Epithelial cell of proximal tubule (primary cell): ENCODE measurements around the gene KCNJ14. TPM values are rescaled to one million over a fixed set of nuclear protein-coding genes. Genes with fewer than 3 reads are reported as not detected.
A peak's percentile ranks its signal among the peaks of the same experiment; 100 is the strongest.

Experiments used
- DNase-seq: peaks from one replicate; pipeline ENCODE4 v3.0.0-alpha.2; 2011; ENCODE audit warnings: low read depth
- H3K4me3 ChIP-seq: 2 replicates; pipeline ENCODE4 v1.5.1; 2011; ENCODE audit warnings: low read depth, mild to moderate bottlenecking, low read length
- total RNA-seq: library from RNA; depleted of rRNA; stranded (reverse); fragments of >200 nt; gene quantifications from 2 replicates; pipeline ENCODE4 v1.2.3, GENCODE V29; 2015
- TF ChIP-seq, protein P1 (sequence below): conservative IDR thresholded peaks from 2 replicates; pipeline ENCODE4 v1.5.1; 2012; ENCODE audit warnings: low read depth, mild to moderate bottlenecking, low read length

KCNJ14 gene
- total RNA-seq, 1 donor from 2014 or later: 0.06 TPM

DNA sequence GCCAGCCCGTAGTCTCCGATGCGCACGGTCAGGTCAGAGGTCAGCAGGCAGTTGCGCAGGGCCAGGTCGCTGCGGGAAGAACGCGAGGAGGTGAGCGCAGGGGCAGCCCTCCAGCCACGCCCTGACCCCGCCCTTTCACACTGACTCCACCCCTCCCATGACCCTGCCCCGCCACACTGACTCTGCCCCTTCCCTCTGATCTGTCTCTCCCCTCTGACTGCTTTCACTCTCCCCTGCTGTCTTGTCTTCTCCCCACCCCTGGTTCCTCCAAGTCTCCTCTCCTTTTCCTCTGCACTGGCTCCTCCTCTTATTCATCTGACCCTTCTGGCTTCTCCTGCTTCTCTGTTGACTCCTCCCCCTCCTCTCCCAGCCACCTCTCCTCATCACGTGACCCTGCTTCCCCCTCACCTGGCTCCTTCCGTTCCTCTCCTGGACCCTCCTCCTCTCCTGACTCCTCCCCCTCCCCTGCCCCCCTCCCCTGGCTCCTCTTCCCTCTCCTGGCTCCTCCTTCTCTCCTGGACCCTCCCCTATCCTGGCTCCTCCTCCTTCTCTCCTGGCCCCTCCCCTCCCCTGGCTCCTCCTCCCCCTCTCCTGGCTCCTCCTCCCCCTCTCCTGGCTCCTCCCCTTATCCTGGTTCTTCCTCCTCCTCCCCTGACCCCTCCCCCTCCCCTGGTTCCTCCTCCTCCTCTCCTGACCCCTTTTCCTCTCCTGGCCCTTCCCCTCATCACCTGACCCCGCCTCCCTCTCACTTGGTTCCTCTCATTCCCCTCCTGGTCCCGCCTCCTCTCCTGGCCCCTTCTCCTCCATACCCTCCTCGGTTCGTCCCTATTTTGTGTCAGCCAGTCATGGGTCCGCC lies 46.3 kb downstream of the KCNJ14 start:
- TF ChIP-seq, protein P1, sequence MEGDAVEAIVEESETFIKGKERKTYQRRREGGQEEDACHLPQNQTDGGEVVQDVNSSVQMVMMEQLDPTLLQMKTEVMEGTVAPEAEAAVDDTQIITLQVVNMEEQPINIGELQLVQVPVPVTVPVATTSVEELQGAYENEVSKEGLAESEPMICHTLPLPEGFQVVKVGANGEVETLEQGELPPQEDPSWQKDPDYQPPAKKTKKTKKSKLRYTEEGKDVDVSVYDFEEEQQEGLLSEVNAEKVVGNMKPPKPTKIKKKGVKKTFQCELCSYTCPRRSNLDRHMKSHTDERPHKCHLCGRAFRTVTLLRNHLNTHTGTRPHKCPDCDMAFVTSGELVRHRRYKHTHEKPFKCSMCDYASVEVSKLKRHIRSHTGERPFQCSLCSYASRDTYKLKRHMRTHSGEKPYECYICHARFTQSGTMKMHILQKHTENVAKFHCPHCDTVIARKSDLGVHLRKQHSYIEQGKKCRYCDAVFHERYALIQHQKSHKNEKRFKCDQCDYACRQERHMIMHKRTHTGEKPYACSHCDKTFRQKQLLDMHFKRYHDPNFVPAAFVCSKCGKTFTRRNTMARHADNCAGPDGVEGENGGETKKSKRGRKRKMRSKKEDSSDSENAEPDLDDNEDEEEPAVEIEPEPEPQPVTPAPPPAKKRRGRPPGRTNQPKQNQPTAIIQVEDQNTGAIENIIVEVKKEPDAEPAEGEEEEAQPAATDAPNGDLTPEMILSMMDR: no peak
- H3K4me3 ChIP-seq: peak overlapping the region; percentile 52
- peak; percentile 53 for DNase-seq

GRCh38 chr19:48502350-48503018 lies 47.1 kb downstream of the KCNJ14 start:
- peak overlapping the region; percentile 40 for H3K4me3 ChIP-seq
- TF ChIP-seq, protein P1: no peak
- DNase-seq: no peak

DNA sequence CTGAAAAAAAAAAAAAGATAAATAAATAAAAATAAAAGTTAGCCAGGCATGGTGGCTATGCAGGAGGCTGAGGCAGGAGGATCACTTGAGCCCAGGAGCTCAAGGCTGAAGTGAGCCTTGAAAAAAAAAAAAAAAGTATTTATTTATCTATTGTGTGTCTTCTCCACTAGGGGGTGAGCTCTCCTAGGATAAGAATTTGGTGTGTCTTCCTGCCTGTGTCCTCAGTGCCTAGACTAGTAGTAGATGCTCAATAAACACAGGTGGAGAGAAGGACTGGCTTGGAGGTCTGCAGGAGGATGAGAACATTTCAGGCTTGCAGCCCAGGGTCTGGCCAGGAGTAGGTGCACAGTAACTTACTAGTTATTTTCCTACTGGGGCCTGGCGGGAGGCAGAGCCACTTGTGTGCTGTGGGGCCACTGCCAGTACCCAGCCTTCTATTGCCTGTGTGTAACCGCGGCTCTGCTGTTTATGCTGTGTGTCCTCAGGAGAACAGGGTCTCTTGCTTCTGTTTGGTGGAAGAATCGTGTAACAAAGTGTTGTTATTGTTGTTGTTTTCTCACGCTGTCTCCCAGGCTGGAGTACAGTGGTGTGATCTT lies 50.9 kb downstream of the KCNJ14 start:
- no peak for DNase-seq
- H3K4me3 ChIP-seq: no peak overlapping the region
- TF ChIP-seq, protein P1: peak; percentile 63

DNA sequence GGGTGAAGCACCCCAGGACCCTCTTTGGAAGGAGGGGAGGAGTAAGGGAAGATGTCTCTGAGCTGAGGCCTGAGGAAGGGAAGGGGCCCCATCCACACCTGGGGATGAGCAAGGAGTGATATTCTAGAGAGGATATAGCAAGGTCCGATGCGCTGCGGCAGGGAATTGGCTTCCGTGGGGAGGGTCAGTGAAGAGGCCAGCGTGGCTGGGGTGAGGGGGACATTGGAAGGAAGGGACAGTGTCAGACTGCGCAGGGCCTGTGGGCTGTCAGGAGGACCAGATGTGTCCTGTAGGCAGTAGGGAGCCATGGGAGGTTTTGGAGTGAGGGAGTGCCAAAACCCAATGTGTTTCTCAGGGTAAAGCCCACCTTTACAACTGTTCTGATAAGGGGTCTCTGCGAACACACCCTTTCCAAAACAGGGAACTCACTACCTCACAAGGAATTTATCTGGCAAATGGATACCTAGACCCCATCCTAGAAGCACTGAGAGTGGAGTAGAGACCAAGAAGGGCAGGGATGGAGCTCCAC lies 52.6 kb downstream of the KCNJ14 start:
- TF ChIP-seq, protein P1: no peak
- no peak overlapping the region for H3K4me3 ChIP-seq
- DNase-seq: no peak

DNA sequence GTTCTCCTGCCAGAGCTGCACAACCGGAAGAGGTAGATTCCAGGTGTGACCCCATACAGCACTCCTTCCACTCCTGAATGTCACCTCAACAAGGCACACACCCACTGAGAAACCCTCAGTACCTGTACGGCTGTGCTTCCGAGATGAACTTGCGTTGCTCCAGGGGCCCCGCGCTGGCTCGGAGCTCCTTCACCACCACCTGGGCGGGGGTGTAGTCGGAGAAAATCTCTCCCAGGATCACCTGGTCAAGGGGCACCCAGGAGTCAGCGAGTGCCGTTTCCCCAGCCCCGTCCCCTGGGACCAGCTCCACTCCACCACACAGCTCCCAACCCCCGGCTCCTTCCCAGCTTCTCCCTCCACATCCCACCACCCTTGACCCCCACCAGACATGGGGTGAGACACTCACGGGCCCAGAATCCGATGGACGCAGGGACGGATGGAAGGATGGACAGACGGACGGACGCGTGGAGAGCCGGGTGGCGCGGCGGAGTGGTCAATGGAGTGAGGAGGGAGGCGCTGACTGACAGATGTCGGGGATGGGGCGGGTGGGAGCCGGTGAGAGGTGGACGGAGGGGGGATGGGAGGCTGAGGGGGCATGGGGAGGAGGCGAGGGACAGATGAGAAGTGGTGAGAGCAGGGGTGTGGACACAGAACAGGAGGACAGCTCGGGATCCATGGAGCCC lies 53.5 kb downstream of the KCNJ14 start:
- DNase-seq: no peak

More for the DNA sequence above, 53.5 kb downstream of the KCNJ14 start:
- TF ChIP-seq, protein P1: no peak
- H3K4me3 ChIP-seq: no peak overlapping the region
